Prostate gland (tissue), 2 donors: ENCODE data around the gene CLDN20.

ENCODE experiments used
- POLR2A ChIP-seq: fragments of 450-650 bp; IDR thresholded peaks from one replicate; pipeline ENCODE4 v1.6.1; 2016; ENCODE audit warnings: antibody characterized with exemption, mild to moderate bottlenecking
- TF ChIP-seq, protein P1 (sequence below), 4 experiments: fragments of 200-600 bp in 2 of 4; fragments of 450-650 bp in 2 of 4; sonication (generic) in 2 of 4; IDR thresholded peaks; 1 replicate in 3 of 4; 2 replicates in 1 of 4; pipeline ENCODE4 v1.5.1; 2016 to 2019; ENCODE audit warnings: antibody characterized with exemption in 4 of 4, mild to moderate bottlenecking in 2 of 4, moderate library complexity in 2 of 4

DNA sequence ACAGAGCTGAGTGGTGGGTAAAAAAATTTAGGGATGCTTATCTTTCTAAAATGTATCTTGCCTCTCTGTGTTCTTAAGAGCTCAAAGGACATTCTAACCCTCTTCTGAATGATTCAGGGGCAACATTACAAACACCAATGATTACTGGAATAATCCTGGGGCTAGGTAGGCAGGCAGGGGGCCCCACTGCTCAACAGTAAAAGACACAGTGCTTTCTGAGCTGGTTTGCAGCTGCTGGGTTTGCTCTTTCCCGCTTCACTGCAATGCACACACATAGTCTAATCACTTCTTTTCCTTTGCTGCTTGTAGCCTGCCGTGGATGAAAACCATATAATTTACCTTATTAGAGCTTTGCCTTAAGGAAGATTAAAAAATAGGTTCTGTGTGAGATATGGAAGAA is 23.9 kb downstream of the CLDN20 start:
- TF ChIP-seq POLR2A: no peak
- TF ChIP-seq, protein P1, sequence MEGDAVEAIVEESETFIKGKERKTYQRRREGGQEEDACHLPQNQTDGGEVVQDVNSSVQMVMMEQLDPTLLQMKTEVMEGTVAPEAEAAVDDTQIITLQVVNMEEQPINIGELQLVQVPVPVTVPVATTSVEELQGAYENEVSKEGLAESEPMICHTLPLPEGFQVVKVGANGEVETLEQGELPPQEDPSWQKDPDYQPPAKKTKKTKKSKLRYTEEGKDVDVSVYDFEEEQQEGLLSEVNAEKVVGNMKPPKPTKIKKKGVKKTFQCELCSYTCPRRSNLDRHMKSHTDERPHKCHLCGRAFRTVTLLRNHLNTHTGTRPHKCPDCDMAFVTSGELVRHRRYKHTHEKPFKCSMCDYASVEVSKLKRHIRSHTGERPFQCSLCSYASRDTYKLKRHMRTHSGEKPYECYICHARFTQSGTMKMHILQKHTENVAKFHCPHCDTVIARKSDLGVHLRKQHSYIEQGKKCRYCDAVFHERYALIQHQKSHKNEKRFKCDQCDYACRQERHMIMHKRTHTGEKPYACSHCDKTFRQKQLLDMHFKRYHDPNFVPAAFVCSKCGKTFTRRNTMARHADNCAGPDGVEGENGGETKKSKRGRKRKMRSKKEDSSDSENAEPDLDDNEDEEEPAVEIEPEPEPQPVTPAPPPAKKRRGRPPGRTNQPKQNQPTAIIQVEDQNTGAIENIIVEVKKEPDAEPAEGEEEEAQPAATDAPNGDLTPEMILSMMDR (IDR thresholded peaks at IDR 0.05): no peak
